Measurements from ENCODE around the gene KCTD12. TPM values are rescaled to one million over a fixed set of nuclear protein-coding genes. Genes with fewer than 3 reads are reported as not detected.

The KCTD12 gene
- polyA plus RNA-seq, 4 donors = 2.5 to 42.9 (median 24.2) TPM

GRCh38 chr13:76849493-76849892 is 36.7 kb downstream of the KCTD12 start:
- FAIRE-seq (no peak), DNase-seq (no peak)
- H3K4me1 ChIP-seq (ENCODE audit: control insufficient read depth in 3 of 3, insufficient read depth in 2 of 3, low read depth in 1 of 3, low read length in 2 of 3) = peaks cover 0 to 8% (median 0%) of the 10 kb centered on the region in 3 donors
- WGBS, 3 donors = 80 to 94% (median 93%) methylated on average over 6 of the region's 6 CpGs
- no peak overlapping the region for H3K27ac ChIP-seq (ENCODE audit: low read depth in 1 of 3, low read length in 2 of 3)
- H3K9me3 ChIP-seq (ENCODE audit: control insufficient read depth in 2 of 2, insufficient read depth in 1 of 2, low read depth in 1 of 2, low read length in 1 of 2) = no peaks in the 10 kb centered on the region
- H3K4me3 ChIP-seq (ENCODE audit: low read depth in 1 of 3, low read length in 3 of 3) = no peak overlapping the region
- H3K27me3 ChIP-seq (ENCODE audit: control insufficient read depth in 3 of 3, insufficient read depth in 3 of 3, low read length in 3 of 3) = no peaks in the 10 kb centered on the region
- no peaks in the 10 kb centered on the region for H3K36me3 ChIP-seq (ENCODE audit: control insufficient read depth in 3 of 3, insufficient read depth in 2 of 3, low read depth in 1 of 3, low read length in 3 of 3)

- H3K27me3 ChIP-seq (ENCODE audit: control insufficient read depth in 3 of 3, insufficient read depth in 3 of 3, low read length in 3 of 3) = no peaks in the 10 kb centered on the region
- no peak overlapping the region for H3K4me3 ChIP-seq (ENCODE audit: low read depth in 1 of 3, low read length in 3 of 3)
- H3K9me3 ChIP-seq (ENCODE audit: control insufficient read depth in 2 of 2, insufficient read depth in 1 of 2, low read depth in 1 of 2, low read length in 1 of 2) = no peaks in the 10 kb centered on the region
- DNase-seq (no peak), FAIRE-seq (no peak)
- 28 to 51% (median 42%) methylated on average over 3 of the region's 3 CpGs for WGBS, 3 donors
- H3K27ac ChIP-seq (ENCODE audit: low read depth in 1 of 3, low read length in 2 of 3) = no peak overlapping the region
- no peaks in the 10 kb centered on the region for H3K36me3 ChIP-seq (ENCODE audit: control insufficient read depth in 3 of 3, insufficient read depth in 2 of 3, low read depth in 1 of 3, low read length in 3 of 3)
- H3K4me1 ChIP-seq (ENCODE audit: control insufficient read depth in 3 of 3, insufficient read depth in 2 of 3, low read depth in 1 of 3, low read length in 2 of 3) = peaks cover 0 to 6% (median 0%) of the 10 kb centered on the region in 3 donors
These were observed 37.6 kb downstream of the KCTD12 start for GRCh38 chr13:76848596-76848995.

- DNase-seq (no peak), FAIRE-seq (no peak)
These were observed 39.8 kb downstream of the KCTD12 start for GRCh38 chr13:76846363-76846762.

DNA sequence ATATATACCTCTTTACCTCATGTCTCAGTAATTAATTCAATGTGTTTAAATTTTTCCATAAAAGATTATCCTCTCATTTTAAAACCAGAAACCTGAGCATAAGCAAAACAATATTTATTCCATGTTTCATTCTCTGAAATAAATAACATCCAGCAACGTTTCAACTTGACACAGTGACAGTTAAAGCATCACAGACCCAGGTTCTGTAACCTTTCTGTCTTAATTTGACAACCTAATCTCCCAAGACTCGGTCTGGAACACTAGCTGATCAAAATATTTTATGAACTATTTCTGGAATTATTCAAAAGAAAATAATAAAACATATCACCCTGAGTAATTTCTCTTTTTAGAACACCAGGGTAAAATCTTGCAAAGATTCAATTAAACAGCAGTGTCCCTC is 40.3 kb downstream of the KCTD12 start:
- Histone ChIP-seq H3K36me3 (ENCODE audit: control insufficient read depth in 3 of 3, insufficient read depth in 2 of 3, low read depth in 1 of 3, low read length in 3 of 3) (no peaks in the 10 kb centered on the region), H3K4me1 (ENCODE audit: control insufficient read depth in 3 of 3, insufficient read depth in 2 of 3, low read depth in 1 of 3, low read length in 2 of 3) (no peaks in the 10 kb centered on the region), H3K27ac (ENCODE audit: low read depth in 1 of 3, low read length in 2 of 3) (no peak overlapping the region), H3K27me3 (ENCODE audit: control insufficient read depth in 3 of 3, insufficient read depth in 3 of 3, low read length in 3 of 3) (no peaks in the 10 kb centered on the region), H3K9me3 (ENCODE audit: control insufficient read depth in 2 of 2, insufficient read depth in 1 of 2, low read depth in 1 of 2, low read length in 1 of 2) (no peaks in the 10 kb centered on the region), H3K4me3 (ENCODE audit: low read depth in 1 of 3, low read length in 3 of 3) (no peak overlapping the region)
- FAIRE-seq = no peak
- WGBS, 3 donors = 43 to 56% (median 50%) methylated on average over 2 of the region's 2 CpGs
- no peak for DNase-seq

More at GRCh38 chr13:76846363-76846762, 39.8 kb downstream of the KCTD12 start:
- Histone ChIP-seq H3K27me3 (ENCODE audit: control insufficient read depth in 3 of 3, insufficient read depth in 3 of 3, low read length in 3 of 3) (no peaks in the 10 kb centered on the region), H3K36me3 (ENCODE audit: control insufficient read depth in 3 of 3, insufficient read depth in 2 of 3, low read depth in 1 of 3, low read length in 3 of 3) (no peaks in the 10 kb centered on the region), H3K27ac (ENCODE audit: low read depth in 1 of 3, low read length in 2 of 3) (no peak overlapping the region), H3K4me3 (ENCODE audit: low read depth in 1 of 3, low read length in 3 of 3) (no peak overlapping the region), H3K9me3 (ENCODE audit: control insufficient read depth in 2 of 2, insufficient read depth in 1 of 2, low read depth in 1 of 2, low read length in 1 of 2) (no peaks in the 10 kb centered on the region), H3K4me1 (ENCODE audit: control insufficient read depth in 3 of 3, insufficient read depth in 2 of 3, low read depth in 1 of 3, low read length in 2 of 3) (no peaks in the 10 kb centered on the region)
- WGBS, 3 donors = 75 to 82% (median 79%) methylated on average over 4 of the region's 4 CpGs

DNA sequence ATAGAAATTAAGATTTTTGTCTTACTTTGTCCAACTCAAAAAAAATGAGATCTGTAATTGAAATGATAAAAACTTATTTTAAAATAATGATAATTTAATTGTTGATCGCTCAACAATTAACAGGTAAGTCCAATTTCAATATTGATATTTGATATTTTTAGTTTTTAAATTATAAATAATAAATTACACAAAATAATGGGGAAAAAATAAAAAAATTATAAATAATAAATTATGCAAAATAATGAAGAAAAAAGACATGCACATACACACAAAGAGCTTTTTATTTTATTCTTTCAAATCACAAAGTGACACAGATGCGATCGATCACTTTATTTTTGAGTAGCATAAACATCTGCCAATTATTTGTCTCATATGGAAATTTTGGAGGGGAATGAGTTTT is 40.8 kb downstream of the KCTD12 start:
- Histone ChIP-seq H3K27me3 (ENCODE audit: control insufficient read depth in 3 of 3, insufficient read depth in 3 of 3, low read length in 3 of 3) (no peaks in the 10 kb centered on the region), H3K27ac (ENCODE audit: low read depth in 1 of 3, low read length in 2 of 3) (no peak overlapping the region), H3K36me3 (ENCODE audit: control insufficient read depth in 3 of 3, insufficient read depth in 2 of 3, low read depth in 1 of 3, low read length in 3 of 3) (no peaks in the 10 kb centered on the region), H3K4me3 (ENCODE audit: low read depth in 1 of 3, low read length in 3 of 3) (no peak overlapping the region), H3K9me3 (ENCODE audit: control insufficient read depth in 2 of 2, insufficient read depth in 1 of 2, low read depth in 1 of 2, low read length in 1 of 2) (no peaks in the 10 kb centered on the region), H3K4me1 (ENCODE audit: control insufficient read depth in 3 of 3, insufficient read depth in 2 of 3, low read depth in 1 of 3, low read length in 2 of 3) (no peaks in the 10 kb centered on the region)
- FAIRE-seq (peak; percentile 94), DNase-seq (no peak)
- 95 to 97% (median 97%) methylated on average over 3 of the region's 3 CpGs for WGBS, 3 donors

DNA sequence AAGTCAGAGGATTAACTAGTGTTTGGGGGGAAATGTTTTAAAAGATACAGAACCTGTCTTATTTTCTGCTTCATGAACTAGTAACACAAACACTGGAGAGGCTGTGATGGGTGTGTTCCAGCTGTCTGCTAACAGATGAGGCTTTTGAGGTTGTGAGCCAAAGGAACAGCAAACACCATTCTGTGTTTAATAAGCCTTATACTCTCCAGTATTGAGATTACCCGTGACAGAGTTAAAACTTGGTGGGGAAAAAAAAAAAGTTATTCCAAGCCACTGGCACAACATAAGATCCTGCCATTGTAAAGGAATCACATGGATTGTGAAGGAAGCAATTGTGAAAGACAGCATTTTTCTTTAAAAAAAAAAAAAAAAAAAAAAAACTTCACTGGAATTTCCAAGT is 48.4 kb downstream of the KCTD12 start:
- H3K4me1 ChIP-seq (ENCODE audit: control insufficient read depth in 3 of 3, insufficient read depth in 2 of 3, low read depth in 1 of 3, low read length in 2 of 3) = peaks cover 0 to 22% (median 0%) of the 10 kb centered on the region in 3 donors
- no peak overlapping the region for H3K4me3 ChIP-seq (ENCODE audit: low read depth in 1 of 3, low read length in 3 of 3)
- DNase-seq (peak in 1 of 2 donors; percentile 21), FAIRE-seq (no peak)
- no peaks in the 10 kb centered on the region for H3K9me3 ChIP-seq (ENCODE audit: control insufficient read depth in 2 of 2, insufficient read depth in 1 of 2, low read depth in 1 of 2, low read length in 1 of 2)
- no peak overlapping the region for H3K27ac ChIP-seq (ENCODE audit: low read depth in 1 of 3, low read length in 2 of 3)
- no peaks in the 10 kb centered on the region for H3K27me3 ChIP-seq (ENCODE audit: control insufficient read depth in 3 of 3, insufficient read depth in 3 of 3, low read length in 3 of 3)
- H3K36me3 ChIP-seq (ENCODE audit: control insufficient read depth in 3 of 3, insufficient read depth in 2 of 3, low read depth in 1 of 3, low read length in 3 of 3) = no peaks in the 10 kb centered on the region
- WGBS, 3 donors = 36 to 58% (median 55%) methylated on average over 1 of the region's 1 CpG

DNA sequence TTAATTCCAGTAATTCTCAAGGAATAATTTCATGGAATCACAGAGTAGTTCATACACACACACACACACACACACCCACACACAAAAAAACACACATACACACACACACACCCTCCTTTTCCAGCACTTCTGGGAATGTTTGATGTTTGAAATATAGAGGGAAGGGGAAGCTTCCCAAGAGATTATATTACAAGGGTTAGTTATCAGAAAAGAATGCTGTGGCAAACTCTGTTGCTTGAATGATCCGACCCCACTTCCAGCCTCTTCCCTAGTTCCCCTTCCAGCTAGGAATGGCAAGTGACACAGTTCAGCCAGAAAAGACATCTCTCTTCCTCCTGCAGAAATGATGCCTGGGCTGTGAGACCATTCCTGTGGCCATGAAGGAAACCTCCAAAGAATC is 49.9 kb downstream of the KCTD12 start:
- DNase-seq = no peak
- no peak overlapping the region for H3K4me3 ChIP-seq (ENCODE audit: low read depth in 1 of 3, low read length in 3 of 3)
- FAIRE-seq = no peak
- H3K4me1 ChIP-seq (ENCODE audit: control insufficient read depth in 3 of 3, insufficient read depth in 2 of 3, low read depth in 1 of 3, low read length in 2 of 3) = peaks cover 0 to 35% (median 0%) of the 10 kb centered on the region in 3 donors
- no peak overlapping the region for H3K27ac ChIP-seq (ENCODE audit: low read depth in 1 of 3, low read length in 2 of 3)
- WGBS, 3 donors = 45 to 62% (median 52%) methylated on average over 1 of the region's 1 CpG
- H3K36me3 ChIP-seq (ENCODE audit: control insufficient read depth in 3 of 3, insufficient read depth in 2 of 3, low read depth in 1 of 3, low read length in 3 of 3) = no peaks in the 10 kb centered on the region
- H3K27me3 ChIP-seq (ENCODE audit: control insufficient read depth in 3 of 3, insufficient read depth in 3 of 3, low read length in 3 of 3) = no peaks in the 10 kb centered on the region
- no peaks in the 10 kb centered on the region for H3K9me3 ChIP-seq (ENCODE audit: control insufficient read depth in 2 of 2, insufficient read depth in 1 of 2, low read depth in 1 of 2, low read length in 1 of 2)

DNA sequence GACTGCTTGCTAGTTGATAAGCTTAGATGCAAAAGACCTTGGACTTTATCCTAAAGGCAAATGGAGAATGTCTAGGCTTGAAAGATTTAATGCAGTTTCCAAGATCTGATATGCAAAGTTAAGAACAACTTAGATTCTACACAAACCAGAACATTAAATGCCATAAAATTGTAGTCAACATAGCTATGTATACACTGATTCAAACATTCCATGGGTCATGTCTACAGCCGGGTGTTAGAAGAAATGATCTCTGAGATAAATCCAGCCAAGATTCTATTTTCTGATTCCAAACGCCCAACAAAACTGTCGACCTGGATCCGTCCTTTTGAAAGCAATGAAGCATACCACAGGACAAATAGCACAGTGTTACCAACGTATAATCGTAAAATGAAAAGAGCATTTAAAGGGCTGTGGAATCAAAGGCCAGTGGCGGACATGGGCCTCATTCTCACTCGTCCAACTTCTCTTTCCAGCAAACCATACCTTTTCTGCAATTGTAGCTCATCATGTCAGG is 52.7 kb downstream of the KCTD12 start:
- Histone ChIP-seq H3K9me3 (ENCODE audit: control insufficient read depth in 2 of 2, insufficient read depth in 1 of 2, low read depth in 1 of 2, low read length in 1 of 2) (no peaks in the 10 kb centered on the region), H3K27ac (ENCODE audit: low read depth in 1 of 3, low read length in 2 of 3) (peak overlapping the region in 1 of 3 donors; percentile 73), H3K27me3 (ENCODE audit: control insufficient read depth in 3 of 3, insufficient read depth in 3 of 3, low read length in 3 of 3) (no peaks in the 10 kb centered on the region), H3K4me3 (ENCODE audit: low read depth in 1 of 3, low read length in 3 of 3) (no peak overlapping the region), H3K4me1 (ENCODE audit: control insufficient read depth in 3 of 3, insufficient read depth in 2 of 3, low read depth in 1 of 3, low read length in 2 of 3) (peaks cover 0 to 45% (median 0%) of the 10 kb centered on the region in 3 donors), H3K36me3 (ENCODE audit: control insufficient read depth in 3 of 3, insufficient read depth in 2 of 3, low read depth in 1 of 3, low read length in 3 of 3) (no peaks in the 10 kb centered on the region)
- no peak for FAIRE-seq
- WGBS, 3 donors = 86 to 89% (median 87%) methylated on average over 8 of the region's 8 CpGs
- DNase-seq = peak in 1 of 2 donors; percentile 33

Measured in small intestine (tissue), 7 donors.